Activated CD4-positive, alpha-beta memory T cell treated with anti-CD3 and anti-CD28 coated beads for 36 hours (primary cell): ENCODE measurements around the gene CDK10. TPM values are rescaled to one million over a fixed set of nuclear protein-coding genes. Genes with fewer than 3 reads are reported as not detected.
"Not testable (repeated sequence)": the region's sequence is repeated elsewhere in the genome, so short reads cannot be mapped to it uniquely, and the experiment has no call there.

Experiments
- CTCF ChIA-PET: fragments of 350-600 bp; sonication (Branson Sonifier 250); formaldehyde crosslinking; loops from one replicate; lab custom pipeline; 2021; ENCODE audit warnings: antibody characterized with exemption, inconsistent platforms; lab: Charles Lee
- POLR2A ChIA-PET: fragments of 350-600 bp; sonication (Branson Sonifier 250); formaldehyde crosslinking; loops from one replicate; lab custom pipeline; 2021; ENCODE audit warnings: antibody characterized with exemption; lab: Charles Lee
- DNase-seq: peaks from one replicate; pipeline ENCODE4 v3.0.0-alpha.2; 2020
- H3K27ac Mint-ChIP-seq: one replicate; pipeline ENCODE4 v1.8.0; 2021; ENCODE audit warnings: mixed read lengths
- H3K27me3 Mint-ChIP-seq: one replicate; pipeline ENCODE4 v1.8.0; 2021; ENCODE audit warnings: mixed read lengths
- H3K36me3 Mint-ChIP-seq: one replicate; pipeline ENCODE4 v1.8.0; 2021; ENCODE audit warnings: mixed read lengths
- H3K4me1 Mint-ChIP-seq: one replicate; pipeline ENCODE4 v1.8.0; 2021; ENCODE audit warnings: low read depth, mixed read lengths
- H3K4me3 Mint-ChIP-seq: one replicate; pipeline ENCODE4 v1.8.0; 2021; ENCODE audit warnings: mild to moderate bottlenecking, mixed read lengths
- H3K9me3 Mint-ChIP-seq: one replicate; pipeline ENCODE4 v1.8.0; 2021; ENCODE audit warnings: mixed read lengths
- intact Hi-C: fragments of 100-400 bp; cut with micrococcal nuclease; formaldehyde crosslinking; loops from one replicate; pipeline ENCODE4 v1.15.1; 2023
- total RNA-seq, 2 experiments: library from RNA; stranded (reverse); gene quantifications; one replicate each; pipeline ENCODE4 v1.2.3, GENCODE V29; 2021

CDK10 gene
- total RNA-seq, 2 experiments from 2014 or later = 90.0 to 92.4 TPM

GRCh38 chr16:89691231-89691985, 4.9 kb downstream of the CDK10 start:
- no peak for DNase-seq
- no peak overlapping the region for H3K4me3 Mint-ChIP-seq
- intact Hi-C loops = no loop called here
- H3K27ac Mint-ChIP-seq = no peak overlapping the region
- peaks cover 23% of the 10 kb centered on the region for H3K36me3 Mint-ChIP-seq
- H3K4me1 Mint-ChIP-seq = peaks cover 17% of the 10 kb centered on the region
- no peaks in the 10 kb centered on the region for H3K27me3 Mint-ChIP-seq
- CTCF ChIA-PET = no interaction called here
- no peaks in the 10 kb centered on the region for H3K9me3 Mint-ChIP-seq
- POLR2A ChIA-PET = interaction anchor here (0.6 kb wide), 1 partner anchor 33 kb away, joined by 5 read pairs; no protein-coding TSS in a partner anchor

GRCh38 chr16:89691986-89692569, 5.6 kb downstream of the CDK10 start:
- POLR2A ChIA-PET = interaction anchor here (0.6 kb wide), 1 partner anchor 34 kb away, joined by 5 read pairs; no protein-coding TSS in a partner anchor
- Mint-ChIP-seq H3K27ac (no peak overlapping the region), H3K36me3 (peaks cover 23% of the 10 kb centered on the region), H3K4me3 (no peak overlapping the region), H3K9me3 (no peaks in the 10 kb centered on the region), H3K4me1 (peaks cover 18% of the 10 kb centered on the region), H3K27me3 (no peaks in the 10 kb centered on the region)
- CTCF ChIA-PET = no interaction called here
- no peak for DNase-seq
- intact Hi-C loops = no loop called here

- peaks cover 8% of the 10 kb centered on the region for H3K4me1 Mint-ChIP-seq
These were observed 6.8 kb downstream of the CDK10 start for GRCh38 chr16:89693289-89693731.

GRCh38 chr16:89693931-89694783, 7.7 kb downstream of the CDK10 start:
- H3K27me3 Mint-ChIP-seq = no peaks in the 10 kb centered on the region
- no peak overlapping the region for H3K27ac Mint-ChIP-seq
- no peaks in the 10 kb centered on the region for H3K9me3 Mint-ChIP-seq
- peaks cover 9% of the 10 kb centered on the region for H3K4me1 Mint-ChIP-seq
- POLR2A ChIA-PET = no interaction called here
- CTCF ChIA-PET = interaction anchor here (1.3 kb wide), 1 partner anchor 12 kb away, joined by 5 read pairs; no protein-coding TSS in a partner anchor
- intact Hi-C loops = no loop called here
- peaks cover 17% of the 10 kb centered on the region for H3K36me3 Mint-ChIP-seq
- no peak overlapping the region for H3K4me3 Mint-ChIP-seq
- DNase-seq = no peak

More at GRCh38 chr16:89693289-89693731, 6.8 kb downstream of the CDK10 start:
- H3K36me3 Mint-ChIP-seq = peaks cover 17% of the 10 kb centered on the region
- POLR2A ChIA-PET = no interaction called here
- H3K4me3 Mint-ChIP-seq = no peak overlapping the region
- DNase-seq = no peak
- no peak overlapping the region for H3K27ac Mint-ChIP-seq
- CTCF ChIA-PET = no interaction called here
- intact Hi-C loops = no loop called here
- H3K27me3 Mint-ChIP-seq = no peaks in the 10 kb centered on the region
- no peaks in the 10 kb centered on the region for H3K9me3 Mint-ChIP-seq

GRCh38 chr16:89694784-89695085, 8.2 kb downstream of the CDK10 start:
- Mint-ChIP-seq H3K4me1 (peaks cover 11% of the 10 kb centered on the region), H3K36me3 (peaks cover 17% of the 10 kb centered on the region)
- DNase-seq, POLR2A ChIA-PET, intact Hi-C loops, H3K9me3 Mint-ChIP-seq, H3K27ac Mint-ChIP-seq, H3K4me3 Mint-ChIP-seq, H3K27me3 Mint-ChIP-seq: not testable (repeated sequence)
- CTCF ChIA-PET = interaction anchor here (1.3 kb wide), 1 partner anchor 11 kb away, joined by 5 read pairs; no protein-coding TSS in a partner anchor

GRCh38 chr16:89695086-89695874, 8.8 kb downstream of the CDK10 start:
- Mint-ChIP-seq H3K36me3 (peaks cover 14% of the 10 kb centered on the region), H3K27ac (no peak overlapping the region), H3K4me1 (peaks cover 15% of the 10 kb centered on the region), H3K9me3 (no peaks in the 10 kb centered on the region), H3K4me3 (no peak overlapping the region), H3K27me3 (no peaks in the 10 kb centered on the region)
- intact Hi-C loops = no loop called here
- DNase-seq = no peak
- POLR2A ChIA-PET = no interaction called here
- CTCF ChIA-PET = interaction anchor here (1.3 kb wide), 1 partner anchor 11 kb away, joined by 5 read pairs; no protein-coding TSS in a partner anchor

- ChIA-PET CTCF (interaction anchor here (1.6 kb wide), 1 partner anchor 165 kb away, joined by 5 read pairs; no protein-coding TSS in a partner anchor), POLR2A (interaction anchor here (0.6 kb wide), 1 partner anchor 244 kb away, joined by 3 read pairs; no protein-coding TSS in a partner anchor)
- no peaks in the 10 kb centered on the region for H3K9me3 Mint-ChIP-seq
- DNase-seq = no peak
- H3K27me3 Mint-ChIP-seq = no peaks in the 10 kb centered on the region
- intact Hi-C loops = no loop called here
- no peak overlapping the region for H3K4me3 Mint-ChIP-seq
- no peak overlapping the region for H3K27ac Mint-ChIP-seq
- peaks cover 12% of the 10 kb centered on the region for H3K36me3 Mint-ChIP-seq
- peaks cover 15% of the 10 kb centered on the region for H3K4me1 Mint-ChIP-seq
These were observed 9.6 kb downstream of the CDK10 start for GRCh38 chr16:89695875-89696669.

GRCh38 chr16:89696670-89697128, 10.2 kb downstream of the CDK10 start:
- intact Hi-C loops = no loop called here
- CTCF ChIA-PET = interaction anchor here (1.6 kb wide), 1 partner anchor 164 kb away, joined by 5 read pairs; no protein-coding TSS in a partner anchor
- H3K4me1 Mint-ChIP-seq = peaks cover 15% of the 10 kb centered on the region
- H3K27me3 Mint-ChIP-seq = no peaks in the 10 kb centered on the region
- H3K27ac Mint-ChIP-seq = no peak overlapping the region
- H3K36me3 Mint-ChIP-seq = peaks cover 8% of the 10 kb centered on the region
- DNase-seq = peak; percentile 49
- no peaks in the 10 kb centered on the region for H3K9me3 Mint-ChIP-seq
- POLR2A ChIA-PET = no interaction called here
- no peak overlapping the region for H3K4me3 Mint-ChIP-seq

- no peak overlapping the region for H3K4me3 Mint-ChIP-seq
- no peak for DNase-seq
- no peaks in the 10 kb centered on the region for H3K27me3 Mint-ChIP-seq
- peaks cover 17% of the 10 kb centered on the region for H3K4me1 Mint-ChIP-seq
- peaks cover 8% of the 10 kb centered on the region for H3K36me3 Mint-ChIP-seq
- H3K27ac Mint-ChIP-seq = no peak overlapping the region
- ChIA-PET CTCF (interaction anchor here (1.6 to 6.3 kb wide), 2 partner anchors 96 to 163 kb away, joined by 5 to 38 read pairs; no protein-coding TSS in a partner anchor), POLR2A (no interaction called here)
- intact Hi-C loops = no loop called here
- no peaks in the 10 kb centered on the region for H3K9me3 Mint-ChIP-seq
These were observed 10.7 kb downstream of the CDK10 start for GRCh38 chr16:89697161-89697615.

GRCh38 chr16:89697616-89698331, 11.3 kb downstream of the CDK10 start:
- H3K9me3 Mint-ChIP-seq = no peaks in the 10 kb centered on the region
- CTCF ChIA-PET = interaction anchor here (1.6 to 6.3 kb wide), 3 partner anchors 95 to 164 kb away, joined by 5 to 81 read pairs (median 38); no protein-coding TSS in a partner anchor
- no peak for DNase-seq
- H3K27me3 Mint-ChIP-seq = no peaks in the 10 kb centered on the region
- no peak overlapping the region for H3K27ac Mint-ChIP-seq
- POLR2A ChIA-PET = interaction anchor here (0.6 kb wide), 1 partner anchor 995 kb away, joined by 3 read pairs; no protein-coding TSS in a partner anchor
- peaks cover 8% of the 10 kb centered on the region for H3K36me3 Mint-ChIP-seq
- H3K4me3 Mint-ChIP-seq = no peak overlapping the region
- intact Hi-C loops = no loop called here
- peaks cover 22% of the 10 kb centered on the region for H3K4me1 Mint-ChIP-seq
